Mesendoderm (in vitro differentiated cells): ENCODE data around the gene TMEM30B.

ENCODE experiments used
- DNase-seq: peaks from one replicate; pipeline ENCODE4 v3.0.0; 2013
- H2AK5ac ChIP-seq: 2 replicates; pipeline ENCODE4 v1.6.1; 2013; ENCODE audit warnings: low read length, inconsistent platforms
- H2BK120ac ChIP-seq: 2 replicates; pipeline ENCODE4 v1.6.1; 2013; ENCODE audit warnings: low read depth, mild to moderate bottlenecking, low read length, moderate library complexity, mixed read lengths
- H2BK15ac ChIP-seq: replicated peaks from 2 replicates; pipeline ENCODE4 v1.6.1; 2013; ENCODE audit warnings: low read depth, mild to moderate bottlenecking, moderate library complexity
- H2BK5ac ChIP-seq: 2 replicates; pipeline ENCODE4 v1.6.1; 2013; ENCODE audit warnings: low read length, inconsistent platforms
- H3K18ac ChIP-seq: 2 replicates; pipeline ENCODE4 v1.6.1; 2013; ENCODE audit warnings: mild to moderate bottlenecking, low read length, mixed read lengths
- H3K23ac ChIP-seq: one replicate; pipeline ENCODE4 v1.6.1; 2013; ENCODE audit warnings: low read length
- H3K27ac ChIP-seq: 2 replicates; pipeline ENCODE4 v1.5.1; 2013; ENCODE audit warnings: low read depth, mild to moderate bottlenecking, inconsistent platforms, low read length, moderate library complexity
- H3K27me3 ChIP-seq: 2 replicates; pipeline ENCODE4 v1.6.1; 2013; ENCODE audit warnings: low read length, control low read depth, mild to moderate bottlenecking, inconsistent platforms; ENCODE audit not compliant: insufficient read depth, poor library complexity
- H3K36me3 ChIP-seq: 2 replicates; pipeline ENCODE4 v1.6.1; 2013; ENCODE audit warnings: low read length, inconsistent platforms; ENCODE audit not compliant: control insufficient read depth, insufficient read depth
- H3K4ac ChIP-seq: one replicate; pipeline ENCODE4 v1.6.1; 2013; ENCODE audit warnings: low read depth, mild to moderate bottlenecking, low read length, moderate library complexity
- H3K4me1 ChIP-seq: 2 replicates; pipeline ENCODE4 v1.6.1; 2013; ENCODE audit warnings: low read depth, low read length, inconsistent platforms; ENCODE audit not compliant: control insufficient read depth
- H3K4me2 ChIP-seq: 2 replicates; pipeline ENCODE4 v1.6.1; 2013; ENCODE audit warnings: low read length
- H3K4me3 ChIP-seq: 2 replicates; pipeline ENCODE4 v1.5.1; 2013; ENCODE audit warnings: mild to moderate bottlenecking, low read length
- H3K56ac ChIP-seq: one replicate; pipeline ENCODE4 v1.6.1; 2013; ENCODE audit warnings: low read length
- H3K79me1 ChIP-seq: 2 replicates; pipeline ENCODE4 v1.6.1; 2013; ENCODE audit warnings: low read length, inconsistent platforms
- H3K79me2 ChIP-seq: 2 replicates; pipeline ENCODE4 v1.6.1; 2013; ENCODE audit warnings: mild to moderate bottlenecking, low read length; ENCODE audit not compliant: control insufficient read depth, insufficient read depth
- H3K9ac ChIP-seq: 2 replicates; pipeline ENCODE4 v1.6.1; 2013; ENCODE audit warnings: low read length, inconsistent platforms
- H4K5ac ChIP-seq: one replicate; pipeline ENCODE4 v1.6.1; 2013; ENCODE audit warnings: low read length
- H4K8ac ChIP-seq: one replicate; pipeline ENCODE4 v1.6.1; 2013; ENCODE audit warnings: low read depth, mild to moderate bottlenecking, control low read depth, low read length, moderate library complexity
- WGBS: extraction: QIAGEN DNeasy Blood & Tissue Kit; methylation state at CpG from one replicate; pipeline ENCODE4 v1.1.7; 2013; ENCODE audit warnings: low lambda C conversion rate, missing lambda C conversion rate; ENCODE audit not compliant: insufficient coverage; ENCODE audit errors: extremely low coverage; 5-methylcytosine and 5-hydroxymethylcytosine counted together

TMEM30B gene

DNA sequence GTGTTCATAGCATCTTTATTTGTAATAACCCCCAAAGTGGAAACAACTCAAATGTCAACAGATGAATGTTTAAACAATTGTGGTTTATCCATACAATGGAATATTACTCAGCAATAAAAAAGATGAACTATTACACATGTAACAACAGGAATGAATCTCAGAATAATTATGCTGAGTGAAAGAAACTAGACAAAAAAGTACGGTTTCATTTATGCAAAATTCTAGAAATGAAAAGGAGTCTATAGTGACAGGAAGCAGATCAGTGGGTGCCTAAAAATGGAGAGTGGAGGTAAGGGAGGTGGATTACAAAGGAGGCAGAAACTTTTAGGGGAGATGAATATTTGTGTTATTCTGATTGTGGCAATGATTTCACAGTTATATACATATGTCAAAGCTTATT lies 45.0 kb upstream of the TMEM30B start:
- DNase-seq: no peak
- peaks cover 3% of the 10 kb centered on the region for H3K4me1 ChIP-seq
- no peak overlapping the region for H3K4me3 ChIP-seq
- no peak overlapping the region for H3K27ac ChIP-seq
- no peak overlapping the region for H3K4ac ChIP-seq
- H3K4me2 ChIP-seq: no peak overlapping the region
- no peak overlapping the region for H2BK120ac ChIP-seq
- no peak overlapping the region for H2BK15ac ChIP-seq
- H3K56ac ChIP-seq: no peak overlapping the region
- no CpG with 5 or more reads among the region's 1 CpG for WGBS
- H3K23ac ChIP-seq: no peak overlapping the region
- H4K5ac ChIP-seq: no peak overlapping the region
- H3K79me2 ChIP-seq: no peaks in the 10 kb centered on the region
- H3K18ac ChIP-seq: no peak overlapping the region
- no peaks in the 10 kb centered on the region for H3K79me1 ChIP-seq
- no peak overlapping the region for H2AK5ac ChIP-seq
- no peak overlapping the region for H2BK5ac ChIP-seq
- no peaks in the 10 kb centered on the region for H3K27me3 ChIP-seq
- H4K8ac ChIP-seq: no peak overlapping the region
- no peak overlapping the region for H3K9ac ChIP-seq
- no peaks in the 10 kb centered on the region for H3K36me3 ChIP-seq

DNA sequence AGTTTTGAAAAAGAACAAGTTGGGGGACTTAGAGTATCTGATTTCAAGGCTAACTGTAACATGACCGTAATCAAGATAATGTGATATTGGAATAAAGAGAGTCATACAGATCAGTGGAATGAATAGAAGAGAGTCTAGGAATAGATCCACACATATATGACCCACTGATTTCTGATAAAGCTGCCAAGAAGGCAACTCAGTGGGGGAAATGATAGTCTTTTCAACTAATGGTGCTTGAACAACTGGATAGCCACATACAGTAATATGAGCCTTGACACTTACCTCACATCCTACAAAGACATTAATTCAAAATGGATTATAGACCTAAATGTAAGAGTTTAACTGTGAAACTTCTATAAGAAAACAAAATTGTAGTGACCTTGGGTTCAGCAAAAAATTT lies 44.0 kb upstream of the TMEM30B start:
- H3K27me3 ChIP-seq: no peaks in the 10 kb centered on the region
- H3K23ac ChIP-seq: no peak overlapping the region
- no peaks in the 10 kb centered on the region for H3K79me2 ChIP-seq
- H4K8ac ChIP-seq: no peak overlapping the region
- no peaks in the 10 kb centered on the region for H3K36me3 ChIP-seq
- H3K4me3 ChIP-seq: no peak overlapping the region
- no peak overlapping the region for H3K9ac ChIP-seq
- H3K4me2 ChIP-seq: no peak overlapping the region
- no CpG with 5 or more reads among the region's 1 CpG for WGBS
- H4K5ac ChIP-seq: no peak overlapping the region
- H2BK5ac ChIP-seq: no peak overlapping the region
- H3K27ac ChIP-seq: no peak overlapping the region
- H3K56ac ChIP-seq: no peak overlapping the region
- H3K4ac ChIP-seq: no peak overlapping the region
- no peak overlapping the region for H2BK120ac ChIP-seq
- no peak for DNase-seq
- H2AK5ac ChIP-seq: no peak overlapping the region
- H3K79me1 ChIP-seq: no peaks in the 10 kb centered on the region
- H3K18ac ChIP-seq: no peak overlapping the region
- peaks cover 3% of the 10 kb centered on the region for H3K4me1 ChIP-seq
- H2BK15ac ChIP-seq: no peak overlapping the region

DNA sequence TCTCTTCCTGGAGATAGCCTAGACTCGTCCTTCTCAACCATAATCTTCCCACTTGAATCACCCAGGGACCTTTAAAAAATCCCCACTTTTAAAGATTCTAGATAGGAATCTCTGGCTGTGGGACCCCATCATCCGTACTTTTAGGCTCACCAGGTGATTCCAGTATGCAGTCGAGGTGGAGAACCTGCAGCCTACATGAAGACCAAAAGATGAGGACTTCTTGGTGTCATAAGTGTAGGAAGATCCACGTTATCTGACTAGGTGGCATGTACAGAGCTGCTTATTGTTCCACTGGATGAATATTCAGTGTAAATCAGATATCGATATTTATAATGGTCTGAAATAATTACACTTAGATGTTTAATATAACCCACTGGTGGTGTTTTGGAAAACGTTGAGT lies 42.8 kb upstream of the TMEM30B start:
- Histone ChIP-seq H3K79me2 (no peaks in the 10 kb centered on the region), H4K8ac (no peak overlapping the region), H3K27ac (no peak overlapping the region), H3K18ac (no peak overlapping the region), H2BK120ac (no peak overlapping the region), H3K79me1 (no peaks in the 10 kb centered on the region), H3K23ac (no peak overlapping the region), H3K9ac (no peak overlapping the region), H3K36me3 (no peaks in the 10 kb centered on the region), H3K4me3 (no peak overlapping the region), H2AK5ac (no peak overlapping the region), H4K5ac (no peak overlapping the region), H2BK5ac (no peak overlapping the region), H3K4ac (no peak overlapping the region), H3K27me3 (no peaks in the 10 kb centered on the region), H2BK15ac (no peak overlapping the region), H3K4me2 (no peak overlapping the region), H3K4me1 (peaks cover 3% of the 10 kb centered on the region), H3K56ac (no peak overlapping the region)
- no CpG with 5 or more reads among the region's 6 CpGs for WGBS
- DNase-seq: no peak

DNA sequence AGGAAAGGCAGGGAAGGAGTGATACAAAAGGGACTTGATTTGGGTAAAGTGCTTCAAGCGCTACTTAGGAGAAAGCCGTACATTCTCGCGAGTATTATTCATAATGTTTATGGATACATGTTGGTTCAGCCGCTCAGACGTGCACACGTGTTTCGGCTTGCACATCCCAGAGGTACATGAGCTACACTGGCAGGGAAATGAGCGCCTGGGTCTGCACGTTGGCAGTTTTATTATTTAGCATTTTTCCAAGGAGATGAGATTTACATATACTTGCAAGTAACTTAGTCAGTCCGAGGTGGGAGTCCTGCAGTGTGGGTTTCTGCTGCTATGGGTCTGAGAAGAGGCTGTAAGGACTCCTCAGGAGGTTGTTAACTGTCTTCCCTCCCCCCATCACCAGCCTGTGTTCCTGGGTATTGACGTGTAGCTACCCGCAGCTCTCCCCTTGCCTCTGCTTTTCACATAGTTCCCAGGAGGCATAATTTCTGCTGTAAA lies 41.7 kb upstream of the TMEM30B start:
- Histone ChIP-seq H3K4me2 (peak overlapping the region; percentile 81), H3K36me3 (no peaks in the 10 kb centered on the region), H2BK120ac (no peak overlapping the region), H3K56ac (peak overlapping the region; percentile 69), H3K18ac (no peak overlapping the region), H3K79me2 (no peaks in the 10 kb centered on the region), H3K27ac (no peak overlapping the region), H2BK5ac (no peak overlapping the region), H3K4me3 (peak overlapping the region; percentile 9), H4K8ac (no peak overlapping the region), H3K9ac (peak overlapping the region; percentile 57), H3K4ac (no peak overlapping the region), H2AK5ac (no peak overlapping the region), H2BK15ac (no peak overlapping the region), H3K27me3 (no peaks in the 10 kb centered on the region), H3K23ac (peak overlapping the region; percentile 15), H4K5ac (no peak overlapping the region), H3K79me1 (no peaks in the 10 kb centered on the region), H3K4me1 (peaks cover 3% of the 10 kb centered on the region)
- DNase-seq: no peak
- no CpG with 5 or more reads among the region's 13 CpGs for WGBS

DNA sequence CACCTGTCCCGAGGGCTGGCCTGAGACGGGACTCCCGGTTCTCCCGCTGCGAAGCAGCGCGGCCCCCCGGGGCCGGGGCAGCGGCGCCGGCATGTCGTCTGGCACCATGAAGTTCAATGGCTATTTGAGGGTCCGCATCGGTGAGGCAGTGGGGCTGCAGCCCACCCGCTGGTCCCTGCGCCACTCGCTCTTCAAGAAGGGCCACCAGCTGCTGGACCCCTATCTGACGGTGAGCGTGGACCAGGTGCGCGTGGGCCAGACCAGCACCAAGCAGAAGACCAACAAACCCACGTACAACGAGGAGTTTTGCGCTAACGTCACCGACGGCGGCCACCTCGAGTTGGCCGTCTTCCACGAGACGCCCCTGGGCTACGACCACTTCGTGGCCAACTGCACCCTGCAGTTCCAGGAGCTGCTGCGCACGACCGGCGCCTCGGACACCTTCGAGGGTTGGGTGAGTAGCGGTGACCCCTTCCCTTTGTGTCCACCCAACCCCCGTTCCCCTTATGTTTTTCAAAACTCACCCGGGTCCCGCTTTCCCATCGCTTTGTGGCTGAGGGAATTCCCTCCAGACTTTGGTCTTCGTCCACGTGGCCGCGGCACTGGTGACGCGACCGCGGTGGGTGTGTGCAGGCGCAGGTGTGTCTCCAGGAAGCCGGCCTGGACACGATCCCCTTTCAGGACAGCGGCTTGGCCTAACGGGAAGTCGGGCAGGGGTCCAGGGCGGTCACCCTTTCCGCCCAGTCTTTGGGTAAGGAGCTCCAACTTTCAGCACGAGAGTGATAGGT lies 41.1 kb upstream of the TMEM30B start:
- Histone ChIP-seq H3K36me3 (no peaks in the 10 kb centered on the region), H3K27ac (no peak overlapping the region), H3K4me1 (peaks cover 3% of the 10 kb centered on the region), H3K18ac (peak overlapping the region; percentile 77), H3K79me1 (no peaks in the 10 kb centered on the region), H3K4me3 (peak overlapping the region; percentile 10), H2BK15ac (no peak overlapping the region), H2BK120ac (no peak overlapping the region), H2BK5ac (no peak overlapping the region), H3K27me3 (no peaks in the 10 kb centered on the region), H3K56ac (peak overlapping the region; percentile 69), H3K4me2 (peak overlapping the region; percentile 81), H4K8ac (no peak overlapping the region), H2AK5ac (no peak overlapping the region), H3K9ac (peak overlapping the region; percentile 57), H3K23ac (peak overlapping the region; percentile 15), H4K5ac (no peak overlapping the region), H3K4ac (peak overlapping the region; percentile 45), H3K79me2 (no peaks in the 10 kb centered on the region)
- no CpG with 5 or more reads among the region's 63 CpGs for WGBS
- DNase-seq: no peak
